T-helper 22 cell (primary cell): ENCODE measurements around the gene CASKIN1.
"Not testable (repeated sequence)": the region's sequence is repeated elsewhere in the genome, so short reads cannot be mapped to it uniquely, and the experiment has no call there.

Experiments used
- DNase-seq: peaks from one replicate; pipeline ENCODE4 v3.0.0-alpha.2; 2020; ENCODE audit warnings: low read depth

Gene CASKIN1

GRCh38 chr16:2133797-2134196 is 62.6 kb downstream of the CASKIN1 start:
- DNase-seq = not testable (repeated sequence)

- not testable (repeated sequence) for DNase-seq
Measured at GRCh38 chr16:2129890-2130447, 66.4 kb downstream of the CASKIN1 start.

GRCh38 chr16:2129251-2129650 is 67.2 kb downstream of the CASKIN1 start:
- DNase-seq = not testable (repeated sequence)

GRCh38 chr16:2127630-2128280 is 68.7 kb downstream of the CASKIN1 start:
- DNase-seq = not testable (repeated sequence)
